ENCODE results near the gene PPP2R5E.
"Not testable (repeated sequence)": the region's sequence is repeated elsewhere in the genome, so short reads cannot be mapped to it uniquely, and the experiment has no call there.

The PPP2R5E gene

DNA sequence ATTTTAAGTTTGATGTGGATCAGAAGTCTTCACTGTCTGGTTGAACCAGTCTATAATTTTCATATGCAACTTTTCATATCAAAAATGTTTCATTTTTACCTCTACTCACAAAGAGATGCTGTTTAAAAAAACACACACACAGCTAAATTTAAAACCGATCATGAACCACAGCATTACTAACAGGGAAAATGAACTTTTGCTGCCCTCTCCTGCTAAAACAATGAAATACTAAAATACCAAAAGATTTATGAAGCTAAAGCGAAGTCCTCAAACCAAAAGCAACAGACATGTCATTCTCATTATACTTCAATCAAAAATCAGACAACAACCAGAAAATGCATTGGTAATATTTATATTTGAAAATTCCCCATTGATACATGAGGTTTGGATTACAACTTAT is 171.6 kb downstream of the PPP2R5E start:
- DNase-seq (ENCODE audit: low spot score): not testable (repeated sequence)

GRCh38 chr14:63371033-63371432 is 172.1 kb downstream of the PPP2R5E start:
- no peak for DNase-seq (ENCODE audit: low spot score)

- DNase-seq (ENCODE audit: low spot score): no peak
Observed at GRCh38 chr14:63367742-63368364, 175.3 kb downstream of the PPP2R5E start.

DNA sequence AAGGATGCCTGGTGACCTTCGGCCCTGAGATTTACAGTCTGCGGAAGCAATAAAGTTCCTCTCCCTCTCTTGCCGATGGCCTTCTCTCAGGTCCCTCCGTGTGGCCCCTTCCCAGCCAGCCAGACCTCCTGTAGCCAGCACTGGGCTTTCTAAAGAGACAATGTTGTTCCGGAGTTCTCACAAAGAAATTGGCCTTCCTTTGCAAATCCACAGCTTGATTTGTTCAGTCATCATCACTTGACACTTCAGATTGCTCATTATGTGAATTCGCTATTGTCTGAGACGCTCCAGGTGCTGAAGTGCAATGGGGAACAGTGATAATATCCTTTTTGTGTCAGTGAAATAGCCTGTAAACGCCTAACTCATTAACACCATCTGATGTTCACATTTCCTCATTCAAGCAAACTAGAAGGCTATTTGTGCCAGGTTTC is 180.8 kb downstream of the PPP2R5E start:
- no peak for DNase-seq (ENCODE audit: low spot score)

DNA sequence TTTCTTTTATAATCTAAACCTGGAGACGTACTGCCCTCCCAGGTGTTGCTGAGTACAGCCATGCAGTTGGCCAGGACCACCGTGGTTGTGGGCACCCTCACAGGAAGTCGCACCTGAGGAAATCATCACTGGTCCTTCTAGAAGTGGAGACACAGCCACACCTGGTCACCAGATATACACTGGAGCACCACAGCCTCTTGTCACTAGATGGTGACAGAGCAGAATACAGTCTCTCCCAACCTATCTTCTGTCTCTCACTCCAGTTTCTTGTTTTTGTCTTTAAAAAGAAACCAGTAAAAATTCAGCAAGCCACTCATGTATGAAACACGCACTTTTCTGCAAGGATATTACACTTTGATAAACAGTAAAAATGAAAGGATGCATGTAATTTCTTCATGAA is 181.4 kb downstream of the PPP2R5E start:
- no peak for DNase-seq (ENCODE audit: low spot score)

DNA sequence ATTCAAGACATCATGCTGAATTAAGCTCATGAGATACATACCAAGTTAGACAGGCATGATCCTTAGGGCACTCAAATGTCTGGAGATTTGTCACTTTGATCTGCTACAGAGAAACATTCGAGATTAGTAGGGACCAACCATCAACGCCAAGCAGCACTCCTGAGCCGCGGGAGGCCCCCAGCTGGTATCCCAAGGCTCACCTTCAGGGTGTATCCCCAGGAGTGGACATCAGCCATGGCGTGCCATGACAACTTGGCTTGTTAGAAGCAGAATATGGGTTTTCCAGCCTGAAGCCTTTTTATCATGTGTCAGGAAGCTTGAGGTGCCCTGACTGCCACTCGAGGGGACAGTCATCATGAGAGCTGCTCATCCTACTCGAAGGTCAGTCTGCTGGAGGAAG is 185.3 kb downstream of the PPP2R5E start:
- no peak for DNase-seq (ENCODE audit: low spot score)

- DNase-seq (ENCODE audit: low spot score): no peak
Observed at GRCh38 chr14:63345826-63346225, 197.4 kb downstream of the PPP2R5E start.

GRCh38 chr14:63344336-63344735 is 198.8 kb downstream of the PPP2R5E start:
- no peak for DNase-seq (ENCODE audit: low spot score)

- no peak for DNase-seq (ENCODE audit: low spot score)
Observed at GRCh38 chr14:63343878-63344277, 199.3 kb downstream of the PPP2R5E start.

DNA sequence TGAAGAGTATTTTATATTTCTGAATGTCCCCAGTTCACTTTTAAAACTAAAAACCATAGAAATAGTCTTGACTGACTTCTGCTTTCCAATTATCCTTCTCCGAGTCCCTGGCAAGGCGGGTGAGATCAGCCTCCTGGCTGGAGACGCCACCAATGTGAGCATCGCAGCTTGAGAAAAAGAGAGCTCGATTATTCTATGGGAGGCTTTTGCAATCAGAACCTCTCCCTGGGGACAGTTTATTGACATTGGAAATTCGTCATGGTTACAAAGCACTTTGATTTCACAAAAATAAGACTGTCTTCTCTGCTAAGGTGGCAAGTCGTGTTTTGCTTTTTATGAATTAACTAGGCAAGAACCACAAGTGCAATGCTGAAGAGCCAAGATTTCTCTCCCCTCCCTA is 200.8 kb downstream of the PPP2R5E start:
- no peak for DNase-seq (ENCODE audit: low spot score)

DNA sequence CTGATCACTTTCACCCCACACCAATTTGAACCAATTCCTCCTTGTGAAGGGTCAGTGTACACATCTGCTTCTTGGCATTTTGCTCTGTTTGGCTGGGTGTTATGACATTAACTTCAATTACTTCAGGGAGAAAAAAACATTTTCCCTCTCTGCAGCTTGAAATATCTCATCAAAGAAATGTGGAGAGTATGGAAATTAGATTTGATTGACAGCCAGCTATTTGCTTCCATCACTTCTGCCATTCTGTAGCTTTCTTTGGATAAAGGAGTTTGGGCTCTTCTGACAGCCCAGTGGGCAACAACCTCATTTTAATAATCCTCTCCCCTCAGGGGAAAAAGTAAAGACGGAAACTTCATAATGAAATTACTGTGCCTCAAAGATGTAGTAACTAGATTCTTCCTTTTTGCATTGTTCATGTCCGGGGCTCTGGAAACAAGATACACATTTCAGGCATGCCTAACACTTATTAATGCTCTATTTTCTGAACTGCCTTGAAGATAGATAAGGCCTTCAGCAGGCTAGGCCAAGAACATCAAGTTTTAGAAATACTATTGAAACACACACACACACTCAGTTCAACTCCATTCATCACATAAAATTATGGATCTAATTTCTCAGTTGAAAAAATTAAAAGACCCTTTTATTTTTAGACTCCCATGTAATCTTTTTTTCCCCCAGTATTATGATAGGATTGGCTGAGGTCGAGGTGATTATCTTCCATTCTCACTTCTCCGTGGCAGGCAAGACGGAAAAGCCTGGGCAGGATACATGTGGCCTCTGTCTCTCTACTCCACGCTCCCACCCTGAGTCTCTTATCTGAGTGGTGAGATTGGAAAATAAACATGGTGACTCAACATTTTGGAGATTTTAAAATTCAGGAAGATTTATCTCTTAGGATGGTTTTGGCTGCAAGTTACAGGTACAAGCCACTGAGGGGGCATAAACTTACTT is 214.1 kb downstream of the PPP2R5E start:
- no peak for DNase-seq (ENCODE audit: low spot score)

- no peak for DNase-seq (ENCODE audit: low spot score)
Observed at GRCh38 chr14:63326840-63327239, 216.3 kb downstream of the PPP2R5E start.

GRCh38 chr14:63322897-63323573 is 220.1 kb downstream of the PPP2R5E start:
- no peak for DNase-seq (ENCODE audit: low spot score)

GRCh38 chr14:63322472-63322871 is 220.7 kb downstream of the PPP2R5E start:
- DNase-seq (ENCODE audit: low spot score): no peak

Data from LoVo (cell line).